GM13977 (cell line): ENCODE data around the gene EI24.
A peak's percentile ranks its signal among the peaks of the same experiment; 100 is the strongest.
"Not testable (repeated sequence)": the region's sequence is repeated elsewhere in the genome, so short reads cannot be mapped to it uniquely, and the experiment has no call there.

Source experiments
- DNase-seq: peaks from one replicate; pipeline ENCODE4 v3.0.0; 2012; ENCODE audit warnings: low spot score
- in situ Hi-C: fragments of 300-500 bp; cut with MboI; formaldehyde crosslinking; loops from one replicate; pipeline ENCODE4 v1.12.0; 2022; ENCODE audit warnings: low sequenced_read_pairs, low pct_unique_long_range_greater_than_20kb, mixed read lengths, inconsistent platforms; ENCODE audit not compliant: unreplicated experiment
- TF ChIP-seq, protein P1 (sequence below): IDR thresholded peaks from 2 replicates; pipeline ENCODE4 v1.5.1; 2012; ENCODE audit warnings: mild to moderate bottlenecking, control low read depth; ENCODE audit not compliant: insufficient read depth; ENCODE audit errors: extremely low read depth, missing control alignments

EI24 gene

DNA sequence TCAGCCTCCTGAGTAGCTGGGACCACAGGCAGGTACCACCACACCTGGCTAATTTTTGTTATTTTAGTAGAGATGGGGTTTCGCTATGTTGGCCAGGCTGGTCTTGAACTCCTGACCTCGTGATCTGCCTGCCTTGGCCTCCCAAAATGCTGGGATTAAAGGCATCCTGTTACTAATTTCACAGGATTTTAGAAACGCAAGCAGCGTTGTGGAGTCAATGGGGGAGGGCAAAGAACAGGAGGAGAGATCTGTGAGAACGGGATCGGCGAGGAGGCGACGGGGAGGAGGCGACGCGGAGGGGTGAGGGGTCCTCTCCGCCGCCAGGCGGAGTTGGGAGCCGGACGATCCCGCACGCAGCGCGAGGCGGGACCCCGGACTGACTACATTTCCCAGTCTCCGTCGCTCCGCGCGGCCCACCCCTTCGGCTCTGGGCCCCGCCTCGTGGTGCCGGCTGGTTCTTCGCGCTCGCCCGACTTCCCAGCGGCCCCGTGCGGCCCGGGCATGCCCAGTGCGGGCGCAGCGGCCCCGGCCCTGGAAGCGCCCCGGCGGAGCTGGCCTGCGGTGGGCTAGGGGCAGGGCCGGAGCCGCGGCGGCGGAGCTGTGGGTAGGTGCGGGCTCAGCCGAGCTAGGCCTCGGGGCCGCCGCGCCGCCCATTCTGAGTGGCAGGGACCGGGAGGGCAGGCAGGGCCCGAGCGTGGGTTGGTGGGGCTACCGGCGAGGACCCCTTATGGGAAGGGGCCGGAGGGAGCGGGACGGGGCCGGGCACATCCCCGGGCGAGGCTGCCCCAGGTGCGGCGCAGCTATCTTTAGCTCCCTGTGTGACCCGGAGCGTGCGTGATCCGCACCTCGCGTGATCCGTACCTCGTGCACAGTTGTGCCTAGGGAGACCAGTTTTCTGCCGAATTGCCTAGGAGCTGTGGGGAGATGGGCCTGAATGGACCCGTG is at the start of gene EI24:
Gene EI24, plus strand, starts transcription at position 508 of the 945 bp plus-strand sequence. CDS start 3,051 bp downstream, outside the sequence.
- in situ Hi-C loops: no loop called here
- peak; percentile 91 for DNase-seq
- TF ChIP-seq, protein P1, sequence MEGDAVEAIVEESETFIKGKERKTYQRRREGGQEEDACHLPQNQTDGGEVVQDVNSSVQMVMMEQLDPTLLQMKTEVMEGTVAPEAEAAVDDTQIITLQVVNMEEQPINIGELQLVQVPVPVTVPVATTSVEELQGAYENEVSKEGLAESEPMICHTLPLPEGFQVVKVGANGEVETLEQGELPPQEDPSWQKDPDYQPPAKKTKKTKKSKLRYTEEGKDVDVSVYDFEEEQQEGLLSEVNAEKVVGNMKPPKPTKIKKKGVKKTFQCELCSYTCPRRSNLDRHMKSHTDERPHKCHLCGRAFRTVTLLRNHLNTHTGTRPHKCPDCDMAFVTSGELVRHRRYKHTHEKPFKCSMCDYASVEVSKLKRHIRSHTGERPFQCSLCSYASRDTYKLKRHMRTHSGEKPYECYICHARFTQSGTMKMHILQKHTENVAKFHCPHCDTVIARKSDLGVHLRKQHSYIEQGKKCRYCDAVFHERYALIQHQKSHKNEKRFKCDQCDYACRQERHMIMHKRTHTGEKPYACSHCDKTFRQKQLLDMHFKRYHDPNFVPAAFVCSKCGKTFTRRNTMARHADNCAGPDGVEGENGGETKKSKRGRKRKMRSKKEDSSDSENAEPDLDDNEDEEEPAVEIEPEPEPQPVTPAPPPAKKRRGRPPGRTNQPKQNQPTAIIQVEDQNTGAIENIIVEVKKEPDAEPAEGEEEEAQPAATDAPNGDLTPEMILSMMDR: peak; percentile 62

DNA sequence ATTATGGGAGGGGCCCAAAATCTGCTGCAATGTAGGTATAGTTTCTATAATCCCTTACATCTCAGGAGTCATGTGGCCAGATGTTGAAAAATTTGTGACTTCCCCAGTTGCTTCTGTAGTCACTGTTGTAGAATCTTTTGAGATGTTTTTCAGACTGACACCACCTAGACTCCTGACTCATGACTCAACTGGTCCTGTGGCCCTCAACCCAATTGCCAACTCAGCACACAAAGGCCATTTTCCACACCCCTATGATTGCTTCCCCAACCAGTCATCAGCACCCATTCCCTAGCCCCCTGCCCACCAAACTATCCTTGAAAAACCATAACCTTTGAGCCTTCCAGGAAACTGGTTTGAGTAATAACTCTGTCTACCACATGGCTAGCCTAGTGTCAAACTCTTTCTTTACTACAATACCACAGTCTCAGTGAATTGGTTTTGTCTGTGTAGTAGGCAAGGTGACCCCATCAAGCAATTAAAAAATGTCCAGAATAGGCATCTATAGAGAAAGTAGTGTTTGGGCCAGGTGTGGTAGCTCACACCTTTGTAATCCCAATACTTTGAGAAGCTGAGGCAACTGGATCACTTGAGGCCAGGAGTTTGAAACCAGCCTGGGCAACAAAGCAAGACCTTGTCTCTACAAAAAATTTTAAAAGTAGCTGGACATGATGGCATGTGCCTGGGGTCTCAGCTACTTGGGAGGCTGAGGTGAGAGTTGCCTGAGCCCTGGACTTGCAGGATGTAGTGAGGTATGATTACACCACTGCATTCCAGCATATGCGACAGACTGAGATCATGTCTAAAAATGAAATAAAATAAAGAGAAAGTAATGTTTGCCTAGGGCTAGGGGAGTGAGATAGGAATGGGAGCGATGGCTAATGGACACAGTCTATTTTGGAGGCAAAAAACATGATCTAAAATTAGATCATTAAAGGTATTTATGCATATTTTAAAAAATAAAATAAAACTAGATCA is 49.1 kb upstream of the EI24 start:
- no peak for DNase-seq
- TF ChIP-seq, protein P1: no peak
- in situ Hi-C loops: no loop called here

DNA sequence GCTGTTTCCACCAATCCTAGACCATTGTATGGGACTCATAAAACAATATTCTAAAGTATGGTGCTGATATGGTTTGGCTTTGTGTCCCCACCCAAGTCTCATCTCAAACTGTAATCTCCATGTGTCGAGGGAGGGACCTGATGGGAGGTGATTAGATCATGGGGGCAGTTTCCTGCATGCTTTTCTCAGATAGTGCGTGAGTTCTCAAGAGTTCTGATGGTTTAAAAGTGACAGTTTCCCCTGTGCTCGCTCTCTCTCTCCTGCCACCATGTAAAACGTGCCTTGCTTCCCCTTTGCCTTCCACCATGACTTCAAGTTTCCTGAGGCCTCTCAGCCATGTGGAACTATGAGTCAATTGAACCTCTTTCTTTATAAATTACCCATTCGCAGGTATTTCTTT is 44.0 kb upstream of the EI24 start:
- in situ Hi-C loops: no loop called here
- TF ChIP-seq, protein P1: no peak
- DNase-seq: no peak

DNA sequence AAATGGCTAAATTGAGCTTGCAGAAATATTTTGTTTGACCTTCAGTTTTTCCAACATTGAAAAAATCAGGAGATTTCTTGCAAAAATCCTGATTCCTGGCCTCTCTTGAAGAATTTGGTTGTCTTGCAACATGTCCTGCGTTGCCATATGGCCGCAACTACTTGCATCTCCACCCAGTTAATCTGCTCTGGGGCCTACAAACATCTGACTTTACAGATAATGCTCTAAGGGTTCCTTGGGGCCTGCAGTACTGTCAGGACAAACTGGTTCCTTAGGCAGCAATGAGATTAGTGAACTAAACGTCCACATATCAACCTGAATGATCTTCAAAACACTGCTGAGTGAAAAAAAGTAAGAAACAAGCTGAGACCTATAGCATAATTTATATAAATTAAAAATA is 36.6 kb upstream of the EI24 start:
- no peak for DNase-seq
- in situ Hi-C loops: no loop called here
- TF ChIP-seq, protein P1: no peak

DNA sequence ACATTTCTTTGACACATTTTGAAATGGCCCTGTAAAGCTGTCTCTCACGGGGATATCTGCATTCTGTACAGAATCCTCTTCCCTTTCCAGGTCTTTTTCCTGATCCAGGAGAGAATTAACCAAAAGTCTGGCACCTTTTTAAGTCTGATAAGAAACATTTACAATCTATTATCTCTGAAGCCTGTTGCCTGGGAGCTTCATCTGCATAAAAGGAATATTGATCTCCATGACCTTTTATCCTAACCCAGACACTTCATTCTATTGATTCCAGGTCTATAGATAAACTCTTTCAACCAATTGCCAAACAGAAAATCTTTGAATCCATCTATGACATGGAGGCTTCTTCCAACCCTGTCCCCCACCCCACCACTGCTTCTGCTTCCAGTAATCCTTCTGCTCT is 33.7 kb upstream of the EI24 start:
- TF ChIP-seq, protein P1: no peak
- in situ Hi-C loops: no loop called here
- no peak for DNase-seq

DNA sequence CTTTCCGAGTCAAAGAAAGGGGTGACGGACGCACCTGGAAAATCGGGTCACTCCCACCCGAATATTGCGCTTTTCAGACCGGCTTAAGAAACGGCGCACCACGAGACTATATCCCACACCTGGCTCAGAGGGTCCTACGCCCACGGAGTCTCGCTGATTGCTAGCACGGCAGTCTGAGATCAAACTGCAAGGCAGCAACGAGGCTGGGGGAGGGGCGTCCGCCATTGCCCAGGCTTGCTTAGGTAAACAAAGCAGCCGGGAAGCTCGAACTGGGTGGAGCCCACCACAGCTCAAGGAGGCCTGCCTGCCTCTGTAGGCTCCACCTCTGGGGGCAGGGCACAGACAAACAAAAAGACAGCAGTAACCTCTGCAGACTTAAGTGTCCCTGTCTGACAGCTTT is 32.4 kb upstream of the EI24 start:
- in situ Hi-C loops, DNase-seq: not testable (repeated sequence)
